CD8-positive, alpha-beta memory T cell (primary cell): ENCODE results near the gene MMP20. TPM values are rescaled to one million over a fixed set of nuclear protein-coding genes. Genes with fewer than 3 reads are reported as not detected.

Experiments used
- CTCF ChIA-PET: fragments of 350-600 bp; sonication (Branson Sonifier 250); formaldehyde crosslinking; loops from one replicate; lab custom pipeline; 2021; ENCODE audit warnings: antibody characterized with exemption; lab: Charles Lee
- POLR2A ChIA-PET: fragments of 350-600 bp; sonication (Branson Sonifier 250); formaldehyde crosslinking; loops from one replicate; lab custom pipeline; 2021; ENCODE audit warnings: antibody characterized with exemption; lab: Charles Lee
- DNase-seq, 5 donors: peaks; one replicate each; pipeline versions ENCODE4 v3.0.0 to v3.0.0-alpha.2; 2020 to 2022; ENCODE audit warnings: mixed read lengths in 1 of 5
- H3K27ac ChIP-seq: one replicate; pipeline ENCODE4 v1.7.0; 2013; ENCODE audit warnings: low read depth, mild to moderate bottlenecking, low read length, moderate library complexity
- H3K27me3 ChIP-seq: 2 replicates; pipeline ENCODE4 v1.7.0; 2013; ENCODE audit warnings: low read length, mild to moderate bottlenecking; ENCODE audit not compliant: insufficient read depth, poor library complexity, severe bottlenecking
- H3K36me3 ChIP-seq: 2 replicates; pipeline ENCODE4 v1.7.0; 2013; ENCODE audit warnings: mild to moderate bottlenecking, low read length, moderate library complexity; ENCODE audit not compliant: insufficient read depth
- H3K4me1 ChIP-seq: 2 replicates; pipeline ENCODE4 v1.7.0; 2013; ENCODE audit warnings: mild to moderate bottlenecking, low read length, moderate library complexity; ENCODE audit not compliant: insufficient read depth
- H3K4me3 ChIP-seq: 2 replicates; pipeline ENCODE4 v1.7.0; 2013; ENCODE audit warnings: mild to moderate bottlenecking, low read length
- H3K9me3 ChIP-seq: 2 replicates; pipeline ENCODE4 v1.7.0; 2013; ENCODE audit warnings: mild to moderate bottlenecking, low read length
- H3K27ac Mint-ChIP-seq, 8 donors: one replicate each; pipeline ENCODE4 v1.8.0; 2020 to 2021; ENCODE audit warnings: mixed read lengths in 8 of 8, mild to moderate bottlenecking in 6 of 8, inconsistent platforms in 3 of 8, moderate library complexity in 3 of 8
- H3K27me3 Mint-ChIP-seq, 2 donors: one replicate each; pipeline ENCODE4 v1.8.0; 2020 to 2021; ENCODE audit warnings: mixed read lengths in 2 of 2, mild to moderate bottlenecking in 1 of 2, moderate library complexity in 1 of 2
- H3K36me3 Mint-ChIP-seq, 3 donors: one replicate each; pipeline ENCODE4 v1.8.0; 2020 to 2021; ENCODE audit warnings: mixed read lengths in 3 of 3, inconsistent platforms in 1 of 3, mild to moderate bottlenecking in 1 of 3
- H3K4me1 Mint-ChIP-seq, 3 donors: one replicate each; pipeline ENCODE4 v1.8.0; 2020 to 2021; ENCODE audit warnings: mixed read lengths in 3 of 3, inconsistent platforms in 1 of 3, mild to moderate bottlenecking in 1 of 3
- H3K4me3 Mint-ChIP-seq, 7 donors: one replicate each; pipeline ENCODE4 v1.8.0; 2020 to 2021; ENCODE audit warnings: mixed read lengths in 7 of 7, mild to moderate bottlenecking in 6 of 7, moderate library complexity in 4 of 7, inconsistent platforms in 2 of 7
- H3K9me3 Mint-ChIP-seq, 5 donors: one replicate each; pipeline ENCODE4 v1.8.0; 2020 to 2022; ENCODE audit warnings: mixed read lengths in 5 of 5, mild to moderate bottlenecking in 3 of 5, moderate library complexity in 2 of 5, inconsistent platforms in 1 of 5
- polyA plus RNA-seq: library from polyadenylated mRNA; unstranded; fragments of 300-500 nt; fragmentation: Illumina TruSeq; gene quantifications from one replicate; pipeline ENCODE4 v1.2.3, GENCODE V29; 2021
- total RNA-seq, 2 experiments: library from RNA; stranded (reverse); gene quantifications; one replicate each; pipeline ENCODE4 v1.2.3, GENCODE V29; 2021

Gene MMP20
- total and polyA plus RNA-seq, 3 experiments from 2014 or later, result not detected

DNA sequence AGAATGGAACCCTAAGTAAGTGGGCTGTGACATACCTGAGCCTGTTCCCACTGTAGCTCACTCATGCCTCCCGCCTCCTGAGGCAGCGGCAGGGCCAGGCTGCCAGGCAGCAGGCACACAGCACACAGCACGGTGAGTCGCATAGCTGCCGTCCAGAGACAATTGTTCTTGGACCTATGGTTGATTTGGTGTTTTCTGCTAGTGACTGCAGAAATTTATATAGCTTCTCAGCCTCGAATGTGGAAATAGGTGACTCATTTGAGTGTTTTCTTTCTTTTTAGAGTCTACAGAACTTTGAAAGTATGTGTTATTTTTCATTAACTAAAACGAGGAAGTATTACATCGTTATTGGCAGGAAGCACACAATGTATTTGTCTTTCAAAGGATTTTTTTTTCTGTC is 94.6 kb downstream of the MMP20 start, which contains the start of gene MMP7:
Gene MMP7, minus strand, starts transcription at position 190 of the 400 bp plus-strand sequence. Its CDS starts 47 bp downstream, at position 143.
- Mint-ChIP-seq H3K9me3 (no peaks in the 10 kb centered on the region), H3K27ac (peak within 1 kb of the TSS in 1 of 8 donors; percentile 5), H3K36me3 (peaks cover 0 to 2% (median 0%) of the 10 kb centered on the region in 3 donors), H3K4me3 (no peak within 1 kb of the TSS), H3K27me3 (peaks cover 2 to 5% of the 10 kb centered on the region in 2 donors), H3K4me1 (peaks cover 0 to 2% (median 0%) of the 10 kb centered on the region in 3 donors)
- Histone ChIP-seq H3K27ac (no peak within 1 kb of the TSS), H3K4me1 (no peaks in the 10 kb centered on the region), H3K27me3 (no peaks in the 10 kb centered on the region), H3K36me3 (no peaks in the 10 kb centered on the region), H3K4me3 (no peak within 1 kb of the TSS), H3K9me3 (no peaks in the 10 kb centered on the region)
- POLR2A ChIA-PET, result no interaction called here
- DNase-seq, result no peak
- CTCF ChIA-PET, result no interaction called here

DNA sequence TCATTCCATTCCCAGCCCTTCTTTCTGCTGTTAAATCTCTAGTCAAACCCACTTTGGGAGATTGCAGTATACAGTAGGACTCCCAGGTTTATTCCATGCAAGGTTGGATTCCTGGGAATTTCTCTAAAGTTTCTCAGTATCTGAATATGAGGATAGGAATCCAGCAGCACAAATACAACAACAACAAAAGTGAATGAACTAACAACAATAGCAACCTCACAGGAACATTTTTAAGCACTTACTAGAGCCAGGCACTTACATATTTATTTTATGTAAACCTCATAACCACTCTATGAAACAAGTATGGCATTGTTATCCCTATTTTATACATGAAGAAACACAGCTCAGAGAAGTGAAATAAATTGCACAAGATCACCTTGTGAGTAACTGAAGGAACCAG is 96.5 kb downstream of the MMP20 start:
- H3K4me1 Mint-ChIP-seq, result peaks cover 0 to 2% (median 0%) of the 10 kb centered on the region in 3 donors
- no peaks in the 10 kb centered on the region for H3K9me3 Mint-ChIP-seq
- CTCF ChIA-PET, result no interaction called here
- no peak overlapping the region for H3K27ac Mint-ChIP-seq
- DNase-seq, result no peak
- H3K36me3 ChIP-seq, result no peaks in the 10 kb centered on the region
- H3K4me3 ChIP-seq, result no peak overlapping the region
- no peak overlapping the region for H3K4me3 Mint-ChIP-seq
- peaks cover 1 to 5% of the 10 kb centered on the region in 2 donors for H3K27me3 Mint-ChIP-seq
- peaks cover 0 to 2% (median 0%) of the 10 kb centered on the region in 3 donors for H3K36me3 Mint-ChIP-seq
- no peak overlapping the region for H3K27ac ChIP-seq
- POLR2A ChIA-PET, result no interaction called here
- H3K27me3 ChIP-seq, result no peaks in the 10 kb centered on the region
- no peaks in the 10 kb centered on the region for H3K9me3 ChIP-seq
- H3K4me1 ChIP-seq, result no peaks in the 10 kb centered on the region

DNA sequence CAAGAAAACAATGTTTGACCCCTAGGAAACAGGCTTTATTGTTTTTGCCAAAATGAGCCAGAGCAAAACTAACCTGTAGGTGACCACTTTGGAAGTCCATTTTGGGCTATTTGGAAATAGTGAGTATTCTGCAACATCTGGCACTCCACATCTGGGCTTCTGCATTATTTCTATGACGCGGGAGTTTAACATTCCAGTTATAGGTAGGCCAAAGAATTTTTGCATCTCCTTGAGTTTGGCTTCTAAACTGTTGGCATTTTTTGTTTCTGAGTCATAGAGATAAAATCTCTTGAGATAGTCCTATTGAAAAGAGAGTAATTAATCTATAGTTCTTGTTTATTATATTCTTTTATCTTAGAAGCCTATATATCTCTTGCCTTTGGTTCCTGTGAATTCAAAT is 97.4 kb downstream of the MMP20 start:
- DNase-seq, result no peak
- H3K9me3 Mint-ChIP-seq, result no peaks in the 10 kb centered on the region
- no peak overlapping the region for H3K27ac Mint-ChIP-seq
- H3K4me3 Mint-ChIP-seq, result no peak overlapping the region
- H3K4me1 Mint-ChIP-seq, result peaks cover 1 to 2% (median 2%) of the 10 kb centered on the region in 3 donors
- no peak overlapping the region for H3K4me3 ChIP-seq
- H3K36me3 Mint-ChIP-seq, result peaks cover 0 to 2% (median 0%) of the 10 kb centered on the region in 3 donors
- ChIA-PET CTCF (no interaction called here), POLR2A (no interaction called here)
- H3K27me3 ChIP-seq, result no peaks in the 10 kb centered on the region
- peaks cover under 1 to 5% of the 10 kb centered on the region in 2 donors for H3K27me3 Mint-ChIP-seq
- no peak overlapping the region for H3K27ac ChIP-seq
- H3K36me3 ChIP-seq, result no peaks in the 10 kb centered on the region
- H3K9me3 ChIP-seq, result no peaks in the 10 kb centered on the region
- no peaks in the 10 kb centered on the region for H3K4me1 ChIP-seq

DNA sequence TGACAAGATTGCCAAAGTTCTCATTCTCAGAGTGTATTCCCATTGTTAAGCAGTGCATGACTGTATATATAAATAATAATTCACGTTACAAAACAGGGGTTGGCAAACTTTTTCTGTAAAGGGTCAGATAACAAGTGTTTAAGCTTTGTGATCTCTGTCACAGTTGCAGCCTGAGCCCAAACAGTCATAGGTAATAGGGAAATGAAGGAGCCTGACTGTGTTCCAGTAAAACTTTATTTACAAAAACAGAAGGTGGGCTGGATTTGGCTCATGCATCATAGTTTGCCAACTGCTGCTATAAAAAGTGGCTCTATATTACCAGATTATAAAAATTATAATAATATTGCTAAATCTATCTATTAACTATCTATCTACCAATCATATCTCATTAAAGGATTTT is 98.1 kb downstream of the MMP20 start:
- DNase-seq, result no peak
- no peaks in the 10 kb centered on the region for H3K9me3 ChIP-seq
- H3K4me3 ChIP-seq, result no peak overlapping the region
- no peak overlapping the region for H3K27ac ChIP-seq
- no peak overlapping the region for H3K4me3 Mint-ChIP-seq
- no peaks in the 10 kb centered on the region for H3K4me1 ChIP-seq
- no peaks in the 10 kb centered on the region for H3K9me3 Mint-ChIP-seq
- no peak overlapping the region for H3K27ac Mint-ChIP-seq
- H3K4me1 Mint-ChIP-seq, result peaks cover 2 to 6% (median 4%) of the 10 kb centered on the region in 3 donors
- H3K27me3 ChIP-seq, result no peaks in the 10 kb centered on the region
- ChIA-PET POLR2A (no interaction called here), CTCF (interaction anchor here (1.1 kb wide), 1 partner anchor 13 kb away, joined by 3 read pairs; no protein-coding TSS in a partner anchor)
- H3K27me3 Mint-ChIP-seq, result peaks cover 2 to 11% of the 10 kb centered on the region in 2 donors
- no peaks in the 10 kb centered on the region for H3K36me3 ChIP-seq
- H3K36me3 Mint-ChIP-seq, result peaks cover 0 to 2% (median 0%) of the 10 kb centered on the region in 3 donors

Other genes starting within 250 kb of the MMP20 start
- 100 to 1,000 TPM; 257 to 259 TPM for gene TMEM123, start 172.6 kb downstream of the MMP20 start, total RNA-seq
- gene TMEM123, start 172.6 kb downstream of the MMP20 start, polyA plus RNA-seq, result 491 TPM
- not detected for gene MMP7, start 94.6 kb downstream of the MMP20 start, total RNA-seq
- not detected for gene MMP7, start 94.6 kb downstream of the MMP20 start, polyA plus RNA-seq
- gene MMP27, start 80.4 kb upstream of the MMP20 start, total RNA-seq, result not detected
- gene MMP27, start 80.4 kb upstream of the MMP20 start, polyA plus RNA-seq, result not detected
- not detected for gene MMP8, start 99.6 kb upstream of the MMP20 start, total RNA-seq
- gene MMP8, start 99.6 kb upstream of the MMP20 start, polyA plus RNA-seq, result not detected
- not detected for gene MMP10, start 155.3 kb upstream of the MMP20 start, total RNA-seq
- gene MMP10, start 155.3 kb upstream of the MMP20 start, polyA plus RNA-seq, result not detected
- gene MMP1, start 172.8 kb upstream of the MMP20 start, total RNA-seq, result not detected
- not detected for gene MMP1, start 172.8 kb upstream of the MMP20 start, polyA plus RNA-seq
- not detected for gene MMP3, start 218.3 kb upstream of the MMP20 start, total RNA-seq
- not detected for gene MMP3, start 218.3 kb upstream of the MMP20 start, polyA plus RNA-seq
- not detected for gene MMP12, start 249.7 kb upstream of the MMP20 start, total RNA-seq
- gene MMP12, start 249.7 kb upstream of the MMP20 start, polyA plus RNA-seq, result not detected